ENCODE results near the gene RAD9A. TPM values are rescaled to one million over a fixed set of nuclear protein-coding genes. Genes with fewer than 3 reads are reported as not detected.

The RAD9A gene
- total and polyA plus RNA-seq, 9 of the 15 experiments (the other 6 are each of a cell fraction or from before 2014, with no cell fraction given) = 1.4 to 41.2 (median 16.1) TPM

DNA sequence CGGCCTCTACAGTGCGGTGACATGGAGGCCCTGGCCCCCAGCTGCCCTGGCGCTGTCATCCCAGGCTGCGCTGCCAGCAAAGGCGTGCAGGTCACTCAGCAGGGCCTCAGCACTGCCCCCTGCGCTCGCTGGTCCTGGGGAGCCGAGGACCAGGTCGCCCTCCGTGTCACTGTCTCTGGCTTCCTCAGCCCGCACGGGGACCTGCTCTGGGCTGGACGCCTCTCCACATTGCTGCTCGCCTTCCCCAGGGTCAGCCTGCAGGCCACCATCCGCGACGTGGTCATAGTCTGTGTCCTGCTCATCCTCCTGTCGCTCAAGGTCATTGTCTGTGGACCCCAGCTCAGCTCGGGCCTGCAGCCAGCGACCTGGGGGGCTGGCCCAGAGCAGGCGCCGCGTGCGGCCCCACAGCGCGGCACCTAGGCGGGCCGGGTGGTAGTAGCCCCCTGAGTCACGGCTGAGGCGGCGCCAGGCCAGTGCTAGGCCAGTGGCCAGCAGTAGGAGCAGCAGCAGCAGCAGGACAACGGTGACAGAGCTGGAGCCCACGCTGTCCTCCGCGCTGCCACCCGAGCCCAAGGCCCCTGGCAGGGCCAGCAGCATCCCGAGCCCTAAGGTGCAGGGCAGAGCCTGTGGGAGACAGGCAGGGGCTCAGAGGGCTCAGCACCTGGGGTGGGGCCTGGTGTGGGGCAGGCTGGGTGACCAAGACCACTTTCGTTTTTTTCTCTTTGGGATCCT is 44.1 kb downstream of the RAD9A start (continued):
- TF ChIP-seq HNRNPLL (IDR thresholded peaks at IDR 0.05; ENCODE audit: low read depth, low read length, poor library complexity, severe bottlenecking) (no peak), PHB (CRISPR knock-in tag; IDR thresholded peaks at IDR 0.05) (no peak), CBFB (CRISPR knock-in tag; IDR thresholded peaks at IDR 0.05) (no peak), CCNT2 (IDR thresholded peaks at IDR 0.05; ENCODE audit: borderline replicate concordance, extremely low read depth, insufficient read length, low read depth, low read length) (peak; percentile 13), ARHGAP35 (IDR thresholded peaks at IDR 0.05; ENCODE audit: partially characterized antibody) (no peak), CREB1 (IDR thresholded peaks at IDR 0.05) (no peak), CREB1 (CRISPR knock-in tag; IDR thresholded peaks at IDR 0.05) (no peak), STAG1 (CRISPR knock-in tag; IDR thresholded peaks at IDR 0.05; ENCODE audit: borderline replicate concordance) (no peak), ZNF174 (CRISPR knock-in tag; IDR thresholded peaks at IDR 0.05) (no peak), RBFOX2 (IDR thresholded peaks at IDR 0.05; ENCODE audit: low read depth, low read length) (peak; percentile 58), GABPB2 (CRISPR knock-in tag; conservative IDR thresholded peaks at IDR 0.05) (no peak), SMARCA5 (IDR thresholded peaks at IDR 0.05) (no peak), ZNF143 (CRISPR knock-in tag; IDR thresholded peaks at IDR 0.05) (peak; percentile 53; the same call in 1 of the 2 replicates), E2F3 (CRISPR knock-in tag; IDR thresholded peaks at IDR 0.05) (no peak), ZNF707 (CRISPR knock-in tag; conservative IDR thresholded peaks at IDR 0.05) (no peak), ILF3 (IDR thresholded peaks at IDR 0.05; ENCODE audit: borderline replicate concordance) (no peak), DPF2 (IDR thresholded peaks at IDR 0.05) (no peak), LEF1 (IDR thresholded peaks at IDR 0.05) (no peak), HINFP (tag; conservative IDR thresholded peaks at IDR 0.05; ENCODE audit: low read depth) (no peak), ARID1B (IDR thresholded peaks at IDR 0.05) (no peak), ZFP30 (CRISPR knock-in tag; IDR thresholded peaks at IDR 0.05; ENCODE audit: borderline replicate concordance) (no peak), POLR2G (IDR thresholded peaks at IDR 0.05; ENCODE audit: low read depth, low read length) (peak; percentile 67), DEAF1 (CRISPR knock-in tag; IDR thresholded peaks at IDR 0.05) (no peak), ZC3H4 (CRISPR knock-in tag; IDR thresholded peaks at IDR 0.05; ENCODE audit: borderline replicate concordance) (peak; percentile 44; the same call in 1 of the 2 replicates), FIP1L1 (IDR thresholded peaks at IDR 0.05; ENCODE audit: low read depth, low read length, poor library complexity, severe bottlenecking) (peak; percentile 33)
